GM15510 (cell line): Measurements from ENCODE around the gene ZNF33B.

Experiments used
- POLR2A ChIP-seq: IDR thresholded peaks from 3 replicates; pipeline ENCODE4 v1.6.1; 2011; ENCODE audit warnings: borderline replicate concordance; ENCODE audit not compliant: insufficient read length; ENCODE audit errors: extremely low read depth

Gene ZNF33B

DNA sequence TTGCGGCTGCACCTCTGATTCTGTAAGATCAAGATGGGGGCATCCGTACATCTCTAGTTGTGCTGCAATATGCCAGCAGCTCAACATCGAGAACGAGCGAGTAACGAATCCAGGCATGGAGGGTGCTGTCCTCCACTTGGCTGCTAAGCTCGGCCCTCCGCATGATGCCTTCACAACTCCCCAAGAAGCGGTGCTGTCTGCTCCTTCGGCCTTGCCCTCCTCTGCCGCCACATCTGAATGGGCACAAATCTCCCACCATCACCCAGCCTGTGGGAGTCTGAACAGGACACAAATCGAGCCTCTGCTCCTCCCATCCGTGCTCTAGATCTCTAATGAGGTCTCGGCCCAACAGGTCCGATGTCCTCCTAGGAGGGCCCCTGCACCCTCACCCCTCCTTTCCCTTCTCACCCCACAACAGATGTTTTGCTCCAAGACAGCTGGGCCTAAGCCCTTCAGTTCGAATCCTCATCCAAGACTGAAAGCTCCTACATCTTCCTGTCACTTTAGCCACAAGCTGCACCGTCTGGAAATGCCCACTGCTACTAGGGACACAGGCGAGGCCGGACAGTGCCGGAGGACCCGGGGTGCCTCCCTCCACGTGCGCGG, 86.7 kb downstream of the ZNF33B start:
- TF ChIP-seq POLR2A = no peak

GRCh38 chr10:42549851-42550250, 88.5 kb downstream of the ZNF33B start:
- no peak for TF ChIP-seq POLR2A

GRCh38 chr10:42548254-42548653, 90.1 kb downstream of the ZNF33B start:
- no peak for TF ChIP-seq POLR2A

DNA sequence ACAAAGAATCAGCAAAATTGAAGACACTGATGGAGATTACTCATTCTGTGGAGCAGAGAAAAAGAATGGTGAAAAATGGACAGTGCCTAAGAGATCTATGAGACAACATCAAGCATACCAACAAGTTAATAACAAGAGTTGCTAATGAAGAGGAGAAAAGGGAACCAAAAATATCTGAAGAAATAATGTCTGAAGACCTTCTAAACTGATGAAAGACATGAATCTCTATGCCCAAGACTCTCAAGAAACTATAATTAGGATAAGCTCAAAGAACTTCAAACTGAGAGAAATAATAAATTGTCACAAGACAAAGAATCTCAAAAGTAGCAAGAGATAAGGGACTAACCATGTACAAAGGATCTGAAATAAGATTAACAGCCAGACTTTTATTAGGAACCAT, 93.4 kb downstream of the ZNF33B start:
- TF ChIP-seq POLR2A = no peak

GRCh38 chr10:42543840-42544372, 94.5 kb downstream of the ZNF33B start:
- TF ChIP-seq POLR2A = no peak
